Lung (tissue), 12 donors: ENCODE data around the gene ABCD2. TPM values are rescaled to one million over a fixed set of nuclear protein-coding genes. Genes with fewer than 3 reads are reported as not detected.

Experiments used
- ATAC-seq: fragments of 200-7000 bp; cut with Tn5 transposase; one replicate; pipeline ENCODE4 v1.9.1; 2020; ENCODE audit warnings: moderate number of reproducible peaks; ENCODE audit not compliant: insufficient read depth, low FRiP score
- DNase-seq, 3 donors: peaks; one replicate each; pipeline ENCODE4 v3.0.0-alpha.2; 2013 to 2017
- H3K27ac ChIP-seq, 2 donors: one replicate each; pipeline ENCODE4 v1.5.1; 2013; ENCODE audit warnings: mild to moderate bottlenecking in 2 of 2, moderate library complexity in 2 of 2, control low read depth in 1 of 2, inconsistent platforms in 1 of 2, low read depth in 1 of 2, low read length in 1 of 2
- H3K27me3 ChIP-seq, 3 donors: one replicate each; pipeline ENCODE4 v1.5.1; 2013; ENCODE audit warnings: low read length in 2 of 3; ENCODE audit not compliant: control insufficient read depth in 3 of 3, insufficient read depth in 3 of 3
- H3K36me3 ChIP-seq, 4 donors: one replicate each; pipeline ENCODE4 v1.5.1; 2013; ENCODE audit warnings: low read length in 4 of 4, mild to moderate bottlenecking in 1 of 4, moderate library complexity in 1 of 4; ENCODE audit not compliant: control insufficient read depth in 4 of 4, insufficient read depth in 4 of 4
- H3K4me1 ChIP-seq, 5 donors: one replicate each; pipeline ENCODE4 v1.5.1; 2013; ENCODE audit warnings: low read length in 5 of 5, mild to moderate bottlenecking in 2 of 5, moderate library complexity in 1 of 5; ENCODE audit not compliant: control insufficient read depth in 5 of 5, insufficient read depth in 5 of 5
- H3K4me3 ChIP-seq: one replicate; pipeline ENCODE4 v1.5.1; 2013; ENCODE audit warnings: mild to moderate bottlenecking, control low read depth, moderate library complexity
- H3K9ac ChIP-seq, 2 donors: one replicate each; pipeline ENCODE4 v1.5.1; 2013; ENCODE audit warnings: low read length in 2 of 2, control low read depth in 1 of 2; ENCODE audit not compliant: insufficient read depth in 1 of 2
- H3K9me3 ChIP-seq, 4 donors: one replicate each; pipeline ENCODE4 v1.5.1; 2013; ENCODE audit warnings: low read length in 3 of 4, mild to moderate bottlenecking in 1 of 4, moderate library complexity in 1 of 4; ENCODE audit not compliant: control insufficient read depth in 4 of 4, insufficient read depth in 3 of 4
- CTCF ChIP-seq: IDR thresholded peaks from 2 replicates; pipeline ENCODE4 v1.5.1; 2012; ENCODE audit warnings: mild to moderate bottlenecking; ENCODE audit errors: control extremely low read depth, extremely low read depth
- WGBS, 2 donors: extraction: QIAGEN DNeasy Blood & Tissue Kit; methylation state at CpG; one replicate each; pipeline ENCODE4 v1.1.7; 2013; 5-methylcytosine and 5-hydroxymethylcytosine counted together
- polyA plus RNA-seq, 2 donors: library from polyadenylated mRNA; stranded (reverse); fragments of 200-250 nt; gene quantifications; one replicate each; pipeline ENCODE4 v1.2.1, GENCODE V29; 2013
- total RNA-seq, 2 donors: library from RNA; depleted of rRNA in 1 of 2; stranded (reverse); fragments of >200 nt in 1 of 2; gene quantifications; one replicate each; pipeline ENCODE4 v1.2.1, GENCODE V29; 2014 to 2021
- donor health status: control.
- donor health status: control.
- donor health status: Bipolar disorder and iron deficiency.
- donor health status: healthy.
- donor health status: DM: yes; HTN: yes; CAD: no.

ABCD2 gene
- total and polyA plus RNA-seq, 4 donors = 0.13 to 1.1 (median 0.47) TPM

- no peak for ATAC-seq
- WGBS, 2 donors = 89 to 95% methylated on average over 1 of the region's 1 CpG
- peaks cover 0 to 11% (median 2%) of the 10 kb centered on the region in 5 donors for H3K4me1 ChIP-seq
- DNase-seq = peak; percentile 51 to 84 (median 78)
- no peaks in the 10 kb centered on the region for H3K36me3 ChIP-seq
- no peak overlapping the region for H3K9ac ChIP-seq
- H3K27me3 ChIP-seq = no peaks in the 10 kb centered on the region
- no peak for TF ChIP-seq CTCF
- H3K4me3 ChIP-seq = no peak overlapping the region
- H3K9me3 ChIP-seq = no peaks in the 10 kb centered on the region
- H3K27ac ChIP-seq = no peak overlapping the region
Measured at GRCh38 chr12:39586816-39587215, 32.8 kb downstream of the ABCD2 start.

GRCh38 chr12:39581592-39581991 is 38.0 kb downstream of the ABCD2 start:
- Histone ChIP-seq H3K4me3 (no peak overlapping the region), H3K9me3 (no peaks in the 10 kb centered on the region), H3K9ac (no peak overlapping the region), H3K36me3 (no peaks in the 10 kb centered on the region), H3K27me3 (no peaks in the 10 kb centered on the region), H3K27ac (no peak overlapping the region), H3K4me1 (peaks cover 0 to 5% (median 0%) of the 10 kb centered on the region in 5 donors)
- no peak for TF ChIP-seq CTCF
- 50 to 61% methylated on average over 3 of the region's 3 CpGs for WGBS, 2 donors
- DNase-seq (no peak), ATAC-seq (no peak)

GRCh38 chr12:39575498-39575875 is 44.1 kb downstream of the ABCD2 start:
- DNase-seq (no peak), ATAC-seq (no peak)
- H3K4me1 ChIP-seq = no peaks in the 10 kb centered on the region
- no peaks in the 10 kb centered on the region for H3K36me3 ChIP-seq
- H3K27ac ChIP-seq = no peak overlapping the region
- WGBS, 2 donors = 63 to 68% methylated on average over 1 of the region's 1 CpG
- no peaks in the 10 kb centered on the region for H3K27me3 ChIP-seq
- no peak overlapping the region for H3K4me3 ChIP-seq
- H3K9me3 ChIP-seq = no peaks in the 10 kb centered on the region
- no peak for TF ChIP-seq CTCF
- no peak overlapping the region for H3K9ac ChIP-seq

- no peaks in the 10 kb centered on the region for H3K9me3 ChIP-seq
- H3K9ac ChIP-seq = no peak overlapping the region
- ATAC-seq (no peak), DNase-seq (peak in 2 of 3 donors; percentile 5 to 11)
- H3K27me3 ChIP-seq = no peaks in the 10 kb centered on the region
- H3K4me1 ChIP-seq = no peaks in the 10 kb centered on the region
- WGBS, 2 donors = 74 to 79% methylated on average over 4 of the region's 4 CpGs
- no peaks in the 10 kb centered on the region for H3K36me3 ChIP-seq
- no peak overlapping the region for H3K4me3 ChIP-seq
- H3K27ac ChIP-seq = no peak overlapping the region
- TF ChIP-seq CTCF = no peak
Measured at GRCh38 chr12:39574785-39575497, 44.7 kb downstream of the ABCD2 start.
